HG03097 (cell line): ENCODE measurements around the gene EIF4ENIF1.
"Not testable (repeated sequence)": the region's sequence is repeated elsewhere in the genome, so short reads cannot be mapped to it uniquely, and the experiment has no call there.

Experiments
- ATAC-seq: cut with Tn5 transposase; IDR thresholded peaks from one replicate; pipeline ENCODE4 v1.9.1; 2021; ENCODE audit not compliant: unreplicated experiment, low FRiP score

EIF4ENIF1 gene

GRCh38 chr22:31445642-31446041, 44.0 kb downstream of the EIF4ENIF1 start:
- no peak for ATAC-seq

GRCh38 chr22:31443516-31443915, 46.1 kb downstream of the EIF4ENIF1 start:
- no peak for ATAC-seq

GRCh38 chr22:31442768-31443489, 46.7 kb downstream of the EIF4ENIF1 start:
- ATAC-seq = no peak

DNA sequence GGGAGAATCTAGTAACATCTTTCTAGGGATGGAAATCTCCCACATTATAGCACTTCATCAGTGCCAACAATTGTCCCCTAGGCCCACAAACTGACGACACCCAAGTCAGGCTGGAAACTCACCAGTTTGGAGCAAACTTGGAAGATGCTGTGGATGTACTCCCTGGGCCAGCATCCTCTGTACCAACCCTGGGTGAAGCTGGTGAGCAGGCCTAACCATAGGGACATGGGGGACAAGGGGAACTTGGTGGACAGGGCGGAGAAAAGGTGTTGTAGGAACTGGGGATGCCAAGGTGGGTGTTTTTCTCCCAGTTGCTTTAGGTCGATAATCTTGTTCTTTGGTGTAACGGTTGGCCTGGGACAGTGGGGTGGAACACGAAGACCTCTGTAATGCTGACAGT, 48.0 kb downstream of the EIF4ENIF1 start:
- ATAC-seq = no peak

- ATAC-seq = no peak
These were observed 49.0 kb downstream of the EIF4ENIF1 start for GRCh38 chr22:31440681-31441080.

DNA sequence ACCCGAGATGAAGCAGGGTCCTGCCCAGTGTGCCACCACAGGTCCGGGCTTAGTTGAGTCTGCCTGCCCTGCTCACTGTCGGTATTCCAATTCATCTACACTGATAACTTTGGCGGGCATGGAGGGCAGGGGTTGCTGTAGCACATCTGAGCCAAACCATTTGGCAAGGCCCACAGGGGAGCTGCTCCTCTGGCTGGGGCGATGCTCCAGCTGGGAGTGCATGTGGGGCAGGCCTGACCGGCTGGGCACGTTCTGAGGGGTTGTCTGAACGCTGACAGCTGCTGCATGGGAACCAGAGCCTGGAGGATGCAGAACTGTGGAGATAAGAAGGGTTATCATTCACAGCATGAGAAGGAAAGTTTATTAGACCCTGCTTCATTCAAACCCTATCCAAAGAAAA, 49.8 kb downstream of the EIF4ENIF1 start:
- no peak for ATAC-seq

DNA sequence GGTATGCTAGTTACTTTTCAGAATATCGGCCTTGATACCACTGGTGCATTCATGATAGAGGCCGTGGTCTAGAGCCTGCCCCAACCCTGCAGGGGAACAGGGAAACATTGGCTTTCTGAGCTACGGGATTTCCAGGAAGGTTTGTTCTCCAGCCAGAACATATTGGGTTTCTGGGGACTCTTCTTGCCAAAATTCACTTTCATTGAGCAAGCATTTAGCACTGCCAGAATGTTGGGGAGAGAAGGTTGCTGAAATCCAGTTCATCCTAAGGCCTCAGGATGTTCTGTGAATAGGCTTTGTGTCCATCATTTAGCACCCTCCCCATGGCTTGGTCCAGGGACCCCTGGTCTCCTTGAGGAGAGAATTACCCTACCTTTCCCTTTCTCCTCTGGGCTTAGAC, 53.5 kb downstream of the EIF4ENIF1 start:
- ATAC-seq = no peak

DNA sequence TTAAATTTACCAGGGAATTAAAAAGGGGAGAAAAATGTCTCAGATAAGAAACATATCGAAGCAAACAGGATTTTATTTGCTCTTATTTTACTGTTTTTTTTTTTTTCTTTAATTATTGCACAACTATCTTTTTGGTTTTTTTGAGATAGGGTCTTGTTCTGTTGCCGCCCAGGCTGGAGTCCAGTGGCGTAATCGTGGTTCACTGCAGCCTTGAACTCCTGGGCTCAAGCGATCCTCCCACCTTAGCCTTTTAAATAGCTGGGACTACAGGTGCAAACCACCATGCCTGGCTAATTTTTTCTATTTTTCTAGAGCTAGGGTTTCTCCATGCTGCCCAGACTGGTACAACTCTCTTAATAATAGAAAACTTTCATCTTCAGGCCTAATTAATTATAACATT, 57.7 kb downstream of the EIF4ENIF1 start:
- no peak for ATAC-seq

DNA sequence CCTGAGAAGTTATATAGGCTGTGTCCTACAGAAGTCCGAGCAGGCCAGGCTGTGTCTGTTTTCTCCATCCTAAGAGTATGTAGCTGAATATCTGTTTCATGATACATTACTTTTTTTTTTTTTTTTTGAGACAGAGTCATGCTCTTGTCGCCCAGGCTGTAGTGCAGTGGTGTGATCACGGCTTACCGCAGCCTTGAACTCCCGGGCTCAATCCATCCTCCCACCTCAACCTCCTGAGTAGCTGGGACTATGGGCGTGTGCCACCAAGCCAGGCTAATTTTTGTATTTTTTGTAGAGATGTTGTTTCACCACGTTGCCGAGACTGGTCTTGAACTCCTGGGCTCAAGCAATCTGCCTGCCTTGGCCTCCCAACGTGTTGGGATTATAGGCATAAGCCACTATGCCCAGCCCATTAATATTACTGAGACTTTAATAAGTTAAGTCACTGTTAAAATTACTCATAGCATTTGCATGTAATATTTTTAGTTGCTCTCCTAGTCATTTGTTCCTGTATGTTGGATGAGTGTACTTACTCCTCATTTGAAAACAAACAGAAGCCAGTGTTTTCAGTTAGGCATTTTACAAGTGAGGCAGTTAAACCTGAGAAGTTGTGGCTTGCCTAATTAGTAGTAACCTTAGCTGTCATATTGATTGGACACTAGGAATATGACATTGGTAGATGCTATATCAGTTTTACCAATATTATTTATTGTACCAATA, 64.2 kb downstream of the EIF4ENIF1 start:
- no peak for ATAC-seq

DNA sequence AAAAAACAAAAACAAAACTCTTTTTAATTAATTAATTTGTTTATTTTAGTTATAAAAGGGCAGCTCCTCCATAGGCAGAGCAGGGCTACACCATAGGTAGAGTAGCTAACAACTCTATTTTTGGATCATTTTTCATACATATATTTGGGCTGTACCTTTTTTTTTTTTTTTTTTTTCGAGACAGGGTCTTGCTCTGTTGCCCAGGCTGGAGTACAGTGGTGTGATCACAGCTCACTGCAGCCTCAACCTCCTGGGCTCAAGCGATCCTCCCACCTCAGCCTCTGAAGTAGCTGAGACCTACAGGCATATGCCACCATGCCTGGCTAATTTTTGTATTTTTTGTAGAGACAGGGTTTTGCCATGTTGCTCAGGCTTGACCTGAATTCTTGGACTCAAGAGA, 87.3 kb downstream of the EIF4ENIF1 start:
- not testable (repeated sequence) for ATAC-seq

DNA sequence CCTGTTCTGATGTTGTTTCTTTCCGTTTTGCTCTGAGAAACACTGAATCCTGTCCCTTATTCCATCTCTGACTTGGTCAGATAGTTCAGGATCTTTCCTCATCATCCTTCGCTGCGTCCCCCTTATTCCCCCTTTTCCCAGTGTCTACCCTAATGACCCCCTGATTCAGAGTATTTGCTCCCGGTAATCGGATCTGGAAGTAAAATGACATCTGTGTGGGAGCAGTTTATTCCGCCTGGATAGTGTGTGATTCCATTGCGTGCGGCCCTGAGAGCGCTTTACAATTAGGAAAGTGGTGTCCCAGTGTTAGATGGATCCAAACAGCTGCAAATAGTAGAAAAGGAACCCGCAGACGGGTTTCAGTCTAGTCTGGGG, 89.6 kb downstream of the EIF4ENIF1 start:
- no peak for ATAC-seq

GRCh38 chr22:31399211-31400022, 90.2 kb downstream of the EIF4ENIF1 start, which contains the start of gene DRG1:
DRG1 (plus strand) TSS chr22:31399604; CDS start chr22:31399684, 80 bp downstream.
- ATAC-seq = peak; percentile 96

DNA sequence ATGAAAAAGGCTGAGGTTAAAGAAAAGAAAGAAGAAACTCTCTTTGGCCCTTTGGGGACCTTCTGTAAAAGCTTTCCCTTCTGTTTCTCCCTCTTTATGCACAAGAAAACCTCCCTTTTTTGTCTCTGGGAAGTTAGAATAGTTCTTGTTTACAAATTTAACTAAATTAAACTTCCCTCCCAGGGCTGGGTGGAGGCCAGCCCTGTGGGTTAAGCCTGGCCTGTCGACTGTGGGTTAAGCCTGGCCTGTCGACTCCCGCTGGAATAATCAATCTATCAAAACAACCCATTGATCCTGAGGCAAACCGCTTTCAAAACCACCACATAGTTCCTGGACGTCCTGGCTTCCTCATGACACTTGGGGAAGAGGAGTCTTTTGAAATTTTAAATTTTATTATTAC, 91.4 kb downstream of the EIF4ENIF1 start:
- ATAC-seq = no peak

DNA sequence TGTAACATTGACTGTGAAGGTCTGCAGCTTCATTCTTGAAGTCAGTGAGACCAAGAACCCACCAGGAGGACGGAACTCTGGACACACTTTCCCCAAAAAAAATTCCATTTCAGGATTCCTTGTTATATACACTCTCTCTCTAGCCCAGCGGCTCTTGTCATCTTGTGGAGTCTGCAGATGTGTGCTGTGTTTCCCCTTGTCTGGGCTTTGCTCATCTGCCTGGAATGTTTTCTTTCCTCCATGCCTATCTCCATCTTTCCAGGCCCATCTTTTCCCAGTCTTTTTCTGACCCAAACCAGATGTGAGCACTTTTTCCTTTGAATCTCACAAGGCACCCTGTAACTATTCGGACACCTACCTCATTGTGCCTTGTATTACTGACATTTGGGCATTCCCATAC, 95.3 kb downstream of the EIF4ENIF1 start:
- ATAC-seq = no peak

DNA sequence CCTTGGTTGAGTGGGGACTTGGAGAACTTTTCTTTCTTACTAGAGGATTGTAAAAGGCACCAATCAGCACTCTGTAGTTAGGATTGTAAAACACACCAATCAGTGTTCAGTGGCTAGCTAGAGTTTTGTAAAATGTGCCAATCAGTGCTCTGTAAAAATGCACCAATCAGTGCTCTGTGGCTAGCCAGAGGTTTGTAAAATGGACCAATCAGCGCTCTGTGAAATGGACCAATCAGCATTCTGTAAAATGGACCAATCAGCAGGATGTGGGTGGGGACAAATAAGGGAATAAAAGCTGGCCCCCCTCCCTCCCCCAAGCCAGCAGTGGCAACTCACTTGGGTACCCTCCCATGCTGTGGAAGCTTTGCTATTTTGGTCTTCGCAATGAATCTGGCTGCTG, 95.7 kb downstream of the EIF4ENIF1 start:
- no peak for ATAC-seq
